ENCODE results near the gene GAPVD1. TPM values are rescaled to one million over a fixed set of nuclear protein-coding genes. Genes with fewer than 3 reads are reported as not detected.
"Not testable (repeated sequence)": the region's sequence is repeated elsewhere in the genome, so short reads cannot be mapped to it uniquely, and the experiment has no call there.

Gene GAPVD1
- total and polyA plus RNA-seq, 2 of the 13 experiments (the other 11 are each of a cell fraction or from before 2014, with no cell fraction given): 11.1 to 33.2 TPM

DNA sequence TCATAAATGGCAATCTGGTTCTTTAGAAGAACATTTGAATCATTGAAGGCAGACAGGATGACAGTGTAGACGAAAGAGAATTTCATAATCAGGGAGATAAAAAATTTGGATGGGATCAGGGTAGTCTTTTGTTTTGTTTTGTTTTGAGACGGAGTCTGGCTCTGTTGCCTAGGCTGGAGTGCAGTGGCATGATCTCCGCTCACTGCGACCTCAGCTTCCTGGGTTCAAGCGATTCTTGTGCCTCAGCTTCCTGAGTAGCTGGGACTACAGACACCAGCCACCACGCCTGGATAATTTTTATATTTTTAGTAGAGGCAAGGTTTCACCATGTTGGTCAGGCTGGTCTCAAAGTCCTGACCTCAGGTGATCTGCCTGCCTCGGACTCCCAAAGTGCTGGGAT lies 2.4 kb downstream of the GAPVD1 start:
- POLR2A ChIA-PET; in situ Hi-C loops (cut with HindIII; ENCODE audit: extremely low pct_ligation_motif_present, low pct_unique_long_range_greater_than_20kb); CTCF ChIA-PET (ENCODE audit: low intra/inter-chr PET ratio, low total read pairs): not testable (repeated sequence)

DNA sequence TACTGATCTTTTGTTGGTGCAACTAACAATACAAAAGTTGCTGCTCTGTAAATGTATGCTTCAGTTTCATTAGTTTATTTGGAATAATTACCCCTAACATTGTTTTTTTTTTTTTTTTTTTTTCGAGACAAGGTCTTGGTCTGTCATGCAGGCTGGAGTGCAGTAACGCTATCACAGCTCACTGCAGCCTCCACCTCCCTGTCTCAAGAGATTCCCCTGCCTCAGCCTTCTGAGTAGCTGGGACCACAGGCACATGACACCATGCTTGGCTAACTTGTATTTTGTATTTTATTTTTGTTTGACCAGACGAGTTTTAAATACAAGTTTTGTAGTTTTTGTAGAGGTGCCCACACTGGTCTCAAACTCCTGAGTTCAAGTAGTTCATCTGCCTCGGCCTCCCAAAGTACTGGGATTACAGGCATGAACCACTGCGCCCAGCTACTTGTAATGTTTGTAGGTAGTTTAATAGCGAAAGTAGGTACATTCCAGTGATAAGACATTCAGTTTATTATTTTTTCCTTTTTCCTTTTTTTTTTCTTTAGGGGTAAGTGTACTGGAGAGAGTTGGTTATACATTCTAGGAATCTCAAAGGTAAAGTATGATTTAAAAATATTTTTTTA lies 6.9 kb downstream of the GAPVD1 start:
- POLR2A ChIA-PET: interaction anchor here (0.6 kb wide), 1 partner anchor 69 kb away, joined by 4 read pairs; no protein-coding TSS in a partner anchor
- BruUV-seq (replicated peaks): no TSS peak
- intact Hi-C loops (cut with micrococcal nuclease; ENCODE audit: unreplicated experiment): no loop called here

More for the DNA sequence above, 2.4 kb downstream of the GAPVD1 start:
- Histone ChIP-seq H3K79me2 (ENCODE audit: insufficient read depth, low read length) (peaks cover 66% of the 10 kb centered on the region), H3K4me1 (ENCODE audit: insufficient read depth, low read length) (peaks cover 59% of the 10 kb centered on the region)
- H3K27ac ChIP-seq (ENCODE audit: extremely low read length, insufficient read depth, low read length); H2AFZ ChIP-seq (ENCODE audit: low read length); DNase-seq (ENCODE audit: low spot score); intact Hi-C loops (cut with micrococcal nuclease; ENCODE audit: unreplicated experiment); ATAC-seq; H3K36me3 ChIP-seq (replicated peaks in 1 of 2; ENCODE audit: control insufficient read depth in 1 of 2, insufficient read depth in 2 of 2, low read length in 2 of 2); FAIRE-seq; H3K9me3 ChIP-seq (ENCODE audit: low read length); H3K4me3 ChIP-seq (replicated peaks in 1 of 3; ENCODE audit: insufficient read depth in 1 of 3, low read depth in 2 of 3, low read length in 3 of 3); H4K20me1 ChIP-seq (ENCODE audit: insufficient read depth, low read length); H3K9ac ChIP-seq (ENCODE audit: insufficient read depth, low read depth, low read length); BruUV-seq (replicated peaks); H3K27me3 ChIP-seq (ENCODE audit: control insufficient read depth in 1 of 2, insufficient read depth in 2 of 2, low read length in 2 of 2); H3K4me2 ChIP-seq (ENCODE audit: low read depth, low read length): not testable (repeated sequence)
- 96% methylated on average over 7 of the region's 7 CpGs for WGBS (ENCODE audit: low lambda C conversion rate)

More for the DNA sequence above, 6.9 kb downstream of the GAPVD1 start:
- H3K4me2 ChIP-seq (ENCODE audit: low read depth, low read length): no peak overlapping the region
- in situ Hi-C loops (cut with HindIII; ENCODE audit: extremely low pct_ligation_motif_present, low pct_unique_long_range_greater_than_20kb): no loop called here
- CTCF ChIA-PET (ENCODE audit: low intra/inter-chr PET ratio, low total read pairs): no interaction called here
- no peaks in the 10 kb centered on the region for H4K20me1 ChIP-seq (ENCODE audit: insufficient read depth, low read length)
- 92% methylated on average over 6 of the region's 6 CpGs for WGBS (ENCODE audit: low lambda C conversion rate)
- no peak overlapping the region for H3K27ac ChIP-seq (ENCODE audit: extremely low read length, insufficient read depth, low read length)
- no peak overlapping the region for H3K4me3 ChIP-seq (replicated peaks in 1 of 3; ENCODE audit: insufficient read depth in 1 of 3, low read depth in 2 of 3, low read length in 3 of 3)
- FAIRE-seq: no peak
- ATAC-seq: no peak
- peaks cover 55% of the 10 kb centered on the region for H3K4me1 ChIP-seq (ENCODE audit: insufficient read depth, low read length)
- no peak overlapping the region for H2AFZ ChIP-seq (ENCODE audit: low read length)
- H3K79me2 ChIP-seq (ENCODE audit: insufficient read depth, low read length): peaks cover 76% of the 10 kb centered on the region
- DNase-seq (ENCODE audit: low spot score): no peak
- no peaks in the 10 kb centered on the region for H3K27me3 ChIP-seq (ENCODE audit: control insufficient read depth in 1 of 2, insufficient read depth in 2 of 2, low read length in 2 of 2)
- H3K9ac ChIP-seq (ENCODE audit: insufficient read depth, low read depth, low read length): no peak overlapping the region
- TF ChIP-seq GATAD2A (CRISPR knock-in tag; IDR thresholded peaks at IDR 0.05) (no peak), ZNF816 (CRISPR knock-in tag; IDR thresholded peaks at IDR 0.05; ENCODE audit: borderline replicate concordance) (no peak)
- no peaks in the 10 kb centered on the region for H3K9me3 ChIP-seq (ENCODE audit: low read length)
- H3K36me3 ChIP-seq (replicated peaks in 1 of 2; ENCODE audit: control insufficient read depth in 1 of 2, insufficient read depth in 2 of 2, low read length in 2 of 2): peaks cover 0 to 8% of the 10 kb centered on the region in 2 experiments; a peak in 2 of 5 replicates
